Skeletal muscle tissue (tissue), 4 donors: ENCODE measurements around the gene ROPN1L. TPM values are rescaled to one million over a fixed set of nuclear protein-coding genes. Genes with fewer than 3 reads are reported as not detected.

ENCODE experiments used
- H3K27ac ChIP-seq: one replicate; pipeline ENCODE4 v1.7.0; 2013; ENCODE audit warnings: mild to moderate bottlenecking, low read depth, low read length, inconsistent platforms
- H3K27me3 ChIP-seq, 3 donors: one replicate each; pipeline ENCODE4 v1.7.0; 2013; ENCODE audit warnings: low read length in 3 of 3; ENCODE audit not compliant: control insufficient read depth in 3 of 3, insufficient read depth in 3 of 3
- H3K36me3 ChIP-seq, 3 donors: one replicate each; pipeline ENCODE4 v1.7.0; 2013; ENCODE audit warnings: low read length in 3 of 3; ENCODE audit not compliant: control insufficient read depth in 3 of 3, insufficient read depth in 3 of 3
- H3K4me1 ChIP-seq, 3 donors: one replicate each; pipeline ENCODE4 v1.7.0; 2013; ENCODE audit warnings: low read length in 3 of 3, mild to moderate bottlenecking in 3 of 3; ENCODE audit not compliant: control insufficient read depth in 3 of 3, insufficient read depth in 3 of 3
- H3K4me3 ChIP-seq, 3 donors: one replicate each; pipeline ENCODE4 v1.7.0; 2013; ENCODE audit warnings: low read length in 3 of 3
- H3K9ac ChIP-seq, 3 donors: one replicate each; pipeline ENCODE4 v1.7.0; 2013; ENCODE audit warnings: low read length in 3 of 3, mild to moderate bottlenecking in 3 of 3, moderate library complexity in 2 of 3, low read depth in 1 of 3
- H3K9me3 ChIP-seq, 3 donors: one replicate each; pipeline ENCODE4 v1.7.0; 2013; ENCODE audit warnings: low read length in 3 of 3; ENCODE audit not compliant: control insufficient read depth in 3 of 3
- total RNA-seq: library from RNA; depleted of rRNA; stranded (reverse); fragments of >200 nt; gene quantifications from one replicate; pipeline ENCODE4 v1.2.3, GENCODE V29; 2014
- donor health status: Osteomylitis.

ROPN1L gene
- total RNA-seq, 1 donor from 2014 or later: not detected

- Histone ChIP-seq H3K9ac (no peak overlapping the region), H3K36me3 (no peaks in the 10 kb centered on the region), H3K4me3 (no peak overlapping the region), H3K27me3 (no peaks in the 10 kb centered on the region), H3K27ac (no peak overlapping the region), H3K9me3 (peaks cover 3 to 8% (median 4%) of the 10 kb centered on the region in 3 donors), H3K4me1 (no peaks in the 10 kb centered on the region)
These were observed 32.9 kb downstream of the ROPN1L start for GRCh38 chr5:10474521-10475075.

- Histone ChIP-seq H3K9me3 (peaks cover 3 to 8% (median 4%) of the 10 kb centered on the region in 3 donors), H3K27me3 (no peaks in the 10 kb centered on the region), H3K4me1 (peaks cover 0 to 2% (median 0%) of the 10 kb centered on the region in 3 donors), H3K36me3 (no peaks in the 10 kb centered on the region), H3K9ac (no peak overlapping the region), H3K4me3 (no peak overlapping the region), H3K27ac (no peak overlapping the region)
These were observed 34.4 kb downstream of the ROPN1L start for GRCh38 chr5:10475931-10476676.

- no peak overlapping the region for H3K4me3 ChIP-seq
These were observed 35.2 kb downstream of the ROPN1L start for GRCh38 chr5:10476878-10477277.

DNA sequence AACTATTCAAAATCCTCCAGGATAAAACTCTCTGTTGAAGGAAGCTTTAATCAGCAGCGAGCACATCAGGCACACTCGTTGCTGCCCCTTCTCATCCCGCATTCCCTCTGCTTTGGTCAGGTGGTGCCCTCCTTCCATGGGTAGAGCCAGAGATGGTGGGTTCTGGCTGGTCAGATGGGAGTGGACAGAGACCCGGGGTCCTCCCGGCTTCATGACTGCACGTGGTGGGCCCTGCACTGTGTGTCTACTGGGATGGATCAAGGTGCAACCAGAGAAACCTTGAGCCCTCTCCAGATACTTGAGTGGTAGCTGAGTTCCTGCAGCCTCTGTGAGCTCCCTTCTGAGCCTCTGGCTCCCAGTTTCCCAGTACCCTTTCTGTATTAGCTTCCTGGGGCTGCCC is 36.3 kb downstream of the ROPN1L start:
- H3K27me3 ChIP-seq: no peaks in the 10 kb centered on the region
- H3K4me1 ChIP-seq: peaks cover 0 to 2% (median 0%) of the 10 kb centered on the region in 3 donors
- no peak overlapping the region for H3K4me3 ChIP-seq
- H3K36me3 ChIP-seq: no peaks in the 10 kb centered on the region
- H3K9ac ChIP-seq: no peak overlapping the region
- H3K27ac ChIP-seq: no peak overlapping the region
- H3K9me3 ChIP-seq: peaks cover 3 to 8% (median 4%) of the 10 kb centered on the region in 3 donors

More at GRCh38 chr5:10476878-10477277, 35.2 kb downstream of the ROPN1L start:
- H3K27me3 ChIP-seq: no peaks in the 10 kb centered on the region
- H3K9ac ChIP-seq: no peak overlapping the region
- H3K36me3 ChIP-seq: no peaks in the 10 kb centered on the region
- H3K4me1 ChIP-seq: peaks cover 0 to 2% (median 0%) of the 10 kb centered on the region in 3 donors
- no peak overlapping the region for H3K27ac ChIP-seq
- H3K9me3 ChIP-seq: peaks cover 3 to 8% (median 4%) of the 10 kb centered on the region in 3 donors

GRCh38 chr5:10478436-10478835 is 36.8 kb downstream of the ROPN1L start:
- Histone ChIP-seq H3K4me1 (peaks cover 0 to 2% (median 0%) of the 10 kb centered on the region in 3 donors), H3K27me3 (no peaks in the 10 kb centered on the region), H3K36me3 (no peaks in the 10 kb centered on the region), H3K9me3 (peaks cover 3 to 8% (median 4%) of the 10 kb centered on the region in 3 donors), H3K9ac (no peak overlapping the region), H3K4me3 (no peak overlapping the region), H3K27ac (no peak overlapping the region)

GRCh38 chr5:10479154-10479721 is 37.6 kb downstream of the ROPN1L start:
- Histone ChIP-seq H3K4me1 (peaks cover 0 to 2% (median 0%) of the 10 kb centered on the region in 3 donors), H3K9ac (no peak overlapping the region), H3K36me3 (no peaks in the 10 kb centered on the region), H3K27ac (no peak overlapping the region), H3K4me3 (no peak overlapping the region), H3K9me3 (peaks cover 3 to 8% (median 4%) of the 10 kb centered on the region in 3 donors), H3K27me3 (no peaks in the 10 kb centered on the region)

GRCh38 chr5:10480237-10480985 is 38.7 kb downstream of the ROPN1L start:
- H3K27ac ChIP-seq: no peak overlapping the region

GRCh38 chr5:10481241-10481935 is 39.7 kb downstream of the ROPN1L start:
- H3K9me3 ChIP-seq: no peaks in the 10 kb centered on the region
- H3K27ac ChIP-seq: no peak overlapping the region
- H3K27me3 ChIP-seq: no peaks in the 10 kb centered on the region
- H3K4me3 ChIP-seq: no peak overlapping the region
- no peak overlapping the region for H3K9ac ChIP-seq
- H3K36me3 ChIP-seq: no peaks in the 10 kb centered on the region
- peaks cover 0 to 2% (median 0%) of the 10 kb centered on the region in 3 donors for H3K4me1 ChIP-seq

More at GRCh38 chr5:10480237-10480985, 38.7 kb downstream of the ROPN1L start:
- no peaks in the 10 kb centered on the region for H3K36me3 ChIP-seq
- H3K9ac ChIP-seq: no peak overlapping the region
- H3K4me1 ChIP-seq: peaks cover 0 to 2% (median 0%) of the 10 kb centered on the region in 3 donors
- no peak overlapping the region for H3K4me3 ChIP-seq
- H3K27me3 ChIP-seq: no peaks in the 10 kb centered on the region
- peaks cover 3 to 5% (median 4%) of the 10 kb centered on the region in 3 donors for H3K9me3 ChIP-seq

DNA sequence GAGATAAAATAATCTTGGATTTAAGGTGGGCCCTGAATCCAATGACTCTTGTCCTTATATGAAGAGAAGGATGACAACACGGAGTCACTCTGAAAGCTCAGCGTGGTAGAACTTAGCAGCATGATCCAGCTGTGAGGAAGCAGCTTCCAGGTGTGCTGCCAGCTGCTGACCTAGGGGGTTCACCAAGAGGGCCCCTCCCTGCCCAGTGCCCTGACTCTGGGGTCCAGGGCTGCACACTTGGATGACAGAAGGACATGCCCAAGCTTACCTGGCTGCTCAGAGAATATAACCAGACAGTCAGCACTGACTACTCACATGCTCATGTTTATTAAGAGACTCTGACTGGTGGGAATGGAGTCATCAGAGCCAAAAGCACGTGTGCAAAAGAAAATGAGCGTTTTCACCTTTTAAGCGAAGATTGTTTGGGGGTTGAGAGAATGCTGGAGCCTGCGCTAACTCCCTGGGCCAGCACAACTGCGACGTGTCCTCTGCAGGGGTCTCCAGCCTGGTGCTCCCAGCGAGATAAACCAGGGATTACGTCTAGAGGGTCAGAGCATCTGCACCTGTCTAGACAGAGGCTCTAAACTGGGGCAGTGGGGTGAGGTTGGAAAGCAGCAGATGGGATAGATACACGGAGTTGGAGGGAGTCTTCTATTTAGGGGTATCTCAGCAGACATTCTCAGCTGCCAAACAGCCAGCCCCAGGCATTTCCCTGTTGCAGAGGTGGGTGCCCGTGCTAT is 41.3 kb downstream of the ROPN1L start:
- H3K4me3 ChIP-seq: no peak overlapping the region
- peaks cover 0 to 3% (median 0%) of the 10 kb centered on the region in 3 donors for H3K4me1 ChIP-seq
- no peak overlapping the region for H3K9ac ChIP-seq
- no peaks in the 10 kb centered on the region for H3K9me3 ChIP-seq
- no peak overlapping the region for H3K27ac ChIP-seq
- no peaks in the 10 kb centered on the region for H3K36me3 ChIP-seq
- no peaks in the 10 kb centered on the region for H3K27me3 ChIP-seq
